Mesendoderm (in vitro differentiated cells): Measurements from ENCODE around the gene SRRM3.
"Not testable (repeated sequence)": the region's sequence is repeated elsewhere in the genome, so short reads cannot be mapped to it uniquely, and the experiment has no call there.

Experiments used
- DNase-seq: peaks from one replicate; pipeline ENCODE4 v3.0.0; 2013
- H2AK5ac ChIP-seq: 2 replicates; pipeline ENCODE4 v1.6.1; 2013; ENCODE audit warnings: low read length, inconsistent platforms
- H2BK120ac ChIP-seq: 2 replicates; pipeline ENCODE4 v1.6.1; 2013; ENCODE audit warnings: low read depth, mild to moderate bottlenecking, low read length, moderate library complexity, mixed read lengths
- H2BK15ac ChIP-seq: replicated peaks from 2 replicates; pipeline ENCODE4 v1.6.1; 2013; ENCODE audit warnings: low read depth, mild to moderate bottlenecking, moderate library complexity
- H2BK5ac ChIP-seq: 2 replicates; pipeline ENCODE4 v1.6.1; 2013; ENCODE audit warnings: low read length, inconsistent platforms
- H3K18ac ChIP-seq: 2 replicates; pipeline ENCODE4 v1.6.1; 2013; ENCODE audit warnings: mild to moderate bottlenecking, low read length, mixed read lengths
- H3K23ac ChIP-seq: one replicate; pipeline ENCODE4 v1.6.1; 2013; ENCODE audit warnings: low read length
- H3K27ac ChIP-seq: 2 replicates; pipeline ENCODE4 v1.5.1; 2013; ENCODE audit warnings: low read depth, mild to moderate bottlenecking, inconsistent platforms, low read length, moderate library complexity
- H3K27me3 ChIP-seq: 2 replicates; pipeline ENCODE4 v1.6.1; 2013; ENCODE audit warnings: low read length, control low read depth, mild to moderate bottlenecking, inconsistent platforms; ENCODE audit not compliant: insufficient read depth, poor library complexity
- H3K36me3 ChIP-seq: 2 replicates; pipeline ENCODE4 v1.6.1; 2013; ENCODE audit warnings: low read length, inconsistent platforms; ENCODE audit not compliant: control insufficient read depth, insufficient read depth
- H3K4ac ChIP-seq: one replicate; pipeline ENCODE4 v1.6.1; 2013; ENCODE audit warnings: low read depth, mild to moderate bottlenecking, low read length, moderate library complexity
- H3K4me1 ChIP-seq: 2 replicates; pipeline ENCODE4 v1.6.1; 2013; ENCODE audit warnings: low read depth, low read length, inconsistent platforms; ENCODE audit not compliant: control insufficient read depth
- H3K4me2 ChIP-seq: 2 replicates; pipeline ENCODE4 v1.6.1; 2013; ENCODE audit warnings: low read length
- H3K4me3 ChIP-seq: 2 replicates; pipeline ENCODE4 v1.5.1; 2013; ENCODE audit warnings: mild to moderate bottlenecking, low read length
- H3K56ac ChIP-seq: one replicate; pipeline ENCODE4 v1.6.1; 2013; ENCODE audit warnings: low read length
- H3K79me1 ChIP-seq: 2 replicates; pipeline ENCODE4 v1.6.1; 2013; ENCODE audit warnings: low read length, inconsistent platforms
- H3K79me2 ChIP-seq: 2 replicates; pipeline ENCODE4 v1.6.1; 2013; ENCODE audit warnings: mild to moderate bottlenecking, low read length; ENCODE audit not compliant: control insufficient read depth, insufficient read depth
- H3K9ac ChIP-seq: 2 replicates; pipeline ENCODE4 v1.6.1; 2013; ENCODE audit warnings: low read length, inconsistent platforms
- H4K5ac ChIP-seq: one replicate; pipeline ENCODE4 v1.6.1; 2013; ENCODE audit warnings: low read length
- H4K8ac ChIP-seq: one replicate; pipeline ENCODE4 v1.6.1; 2013; ENCODE audit warnings: low read depth, mild to moderate bottlenecking, control low read depth, low read length, moderate library complexity
- WGBS: extraction: QIAGEN DNeasy Blood & Tissue Kit; methylation state at CpG from one replicate; pipeline ENCODE4 v1.1.7; 2013; ENCODE audit warnings: low lambda C conversion rate, missing lambda C conversion rate; ENCODE audit not compliant: insufficient coverage; ENCODE audit errors: extremely low coverage; 5-methylcytosine and 5-hydroxymethylcytosine counted together

Gene SRRM3

GRCh38 chr7:76211216-76211615 is 9.5 kb downstream of the SRRM3 start:
- no CpG with 5 or more reads among the region's 11 CpGs for WGBS
- H3K79me2 ChIP-seq: no peaks in the 10 kb centered on the region
- no peak overlapping the region for H2BK5ac ChIP-seq
- H3K27me3 ChIP-seq: no peaks in the 10 kb centered on the region
- H3K4me1 ChIP-seq: no peaks in the 10 kb centered on the region
- no peaks in the 10 kb centered on the region for H3K36me3 ChIP-seq
- no peak overlapping the region for H3K4ac ChIP-seq
- no peak overlapping the region for H3K4me2 ChIP-seq
- H2BK15ac ChIP-seq: no peak overlapping the region
- no peaks in the 10 kb centered on the region for H3K79me1 ChIP-seq
- H3K4me3 ChIP-seq: no peak overlapping the region
- no peak overlapping the region for H3K56ac ChIP-seq
- H3K18ac ChIP-seq: no peak overlapping the region
- H3K27ac ChIP-seq: no peak overlapping the region
- DNase-seq: no peak
- no peak overlapping the region for H4K8ac ChIP-seq
- H2AK5ac ChIP-seq: no peak overlapping the region
- H2BK120ac ChIP-seq: no peak overlapping the region
- no peak overlapping the region for H3K9ac ChIP-seq
- no peak overlapping the region for H3K23ac ChIP-seq
- no peak overlapping the region for H4K5ac ChIP-seq

DNA sequence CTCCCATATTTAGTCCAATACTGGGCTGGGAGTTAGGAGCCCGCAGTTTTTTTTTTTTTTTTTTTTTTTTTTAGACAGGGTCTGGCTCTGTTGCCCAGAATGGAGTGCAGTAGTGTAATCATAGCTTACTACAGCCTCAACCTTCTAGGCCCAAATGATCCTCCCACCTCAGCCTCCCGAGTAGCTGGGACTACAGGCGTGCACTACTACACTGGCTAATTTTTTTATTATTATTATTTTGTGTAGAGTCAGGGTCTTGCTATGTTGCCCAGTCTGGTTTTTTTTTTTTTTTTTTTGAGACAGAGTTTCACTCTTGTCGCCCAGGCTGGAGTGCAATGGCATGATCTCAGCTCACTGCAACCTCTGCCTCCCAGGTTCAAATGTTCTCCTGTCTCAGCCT is 13.7 kb downstream of the SRRM3 start:
- not testable (repeated sequence) for H3K4ac ChIP-seq, H4K5ac ChIP-seq, H2BK5ac ChIP-seq, H3K4me2 ChIP-seq, H3K4me1 ChIP-seq, H3K27ac ChIP-seq, H3K4me3 ChIP-seq, H3K9ac ChIP-seq, H2AK5ac ChIP-seq, H3K23ac ChIP-seq, H2BK120ac ChIP-seq, H2BK15ac ChIP-seq, DNase-seq, H4K8ac ChIP-seq, H3K18ac ChIP-seq, H3K79me1 ChIP-seq, H3K79me2 ChIP-seq, H3K56ac ChIP-seq, H3K36me3 ChIP-seq, H3K27me3 ChIP-seq
- no CpG with 5 or more reads among the region's 4 CpGs for WGBS

- no peak overlapping the region for H3K23ac ChIP-seq
- no peaks in the 10 kb centered on the region for H3K79me1 ChIP-seq
- no peak overlapping the region for H3K18ac ChIP-seq
- no peak overlapping the region for H3K27ac ChIP-seq
- no peak overlapping the region for H3K9ac ChIP-seq
- H3K4me2 ChIP-seq: no peak overlapping the region
- H2AK5ac ChIP-seq: no peak overlapping the region
- no peak overlapping the region for H2BK5ac ChIP-seq
- H2BK120ac ChIP-seq: no peak overlapping the region
- H3K4me1 ChIP-seq: no peaks in the 10 kb centered on the region
- WGBS: no CpG with 5 or more reads among the region's 9 CpGs
- no peaks in the 10 kb centered on the region for H3K27me3 ChIP-seq
- H3K56ac ChIP-seq: no peak overlapping the region
- H3K4ac ChIP-seq: no peak overlapping the region
- H4K8ac ChIP-seq: no peak overlapping the region
- H3K36me3 ChIP-seq: no peaks in the 10 kb centered on the region
- no peaks in the 10 kb centered on the region for H3K79me2 ChIP-seq
- no peak overlapping the region for H3K4me3 ChIP-seq
- H4K5ac ChIP-seq: no peak overlapping the region
- no peak overlapping the region for H2BK15ac ChIP-seq
- no peak for DNase-seq
Measured at GRCh38 chr7:76216381-76217082, 14.8 kb downstream of the SRRM3 start.

DNA sequence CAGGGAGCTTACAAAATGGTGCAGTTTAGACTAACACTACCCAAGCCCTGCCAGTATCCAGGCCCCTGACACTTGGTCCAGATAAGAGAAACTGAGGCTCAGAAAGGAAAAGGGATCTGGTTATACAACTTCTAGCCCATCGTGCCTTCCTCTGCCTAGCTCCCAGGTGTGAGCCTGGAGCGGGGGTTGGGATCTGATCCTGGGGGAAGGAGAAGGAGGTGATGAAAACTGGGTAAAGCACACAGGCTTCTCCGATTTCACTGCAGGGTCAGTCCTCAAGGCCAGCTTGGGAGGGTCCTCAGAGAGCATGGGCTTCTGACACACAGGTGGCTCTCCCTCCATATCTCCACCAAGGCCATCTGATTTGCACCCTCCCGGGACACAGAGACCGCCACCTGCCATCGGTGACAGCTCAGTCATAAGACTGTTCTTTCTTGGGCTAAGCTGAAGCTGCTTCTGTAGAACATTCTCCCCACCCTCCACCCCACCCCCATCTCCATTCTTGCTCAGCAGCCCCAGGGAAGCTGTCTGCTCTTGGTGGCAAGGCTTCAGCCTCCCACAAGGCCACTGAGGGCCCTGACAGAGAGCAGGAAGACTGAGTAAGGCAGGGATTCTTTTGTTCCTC is 16.4 kb downstream of the SRRM3 start:
- Histone ChIP-seq H4K5ac (no peak overlapping the region), H3K27ac (no peak overlapping the region), H3K4ac (no peak overlapping the region), H2BK15ac (no peak overlapping the region), H3K4me2 (no peak overlapping the region), H3K79me1 (no peaks in the 10 kb centered on the region), H3K27me3 (no peaks in the 10 kb centered on the region), H3K56ac (no peak overlapping the region), H2BK5ac (no peak overlapping the region), H3K9ac (no peak overlapping the region), H2AK5ac (no peak overlapping the region), H3K79me2 (no peaks in the 10 kb centered on the region), H3K23ac (no peak overlapping the region), H2BK120ac (no peak overlapping the region), H4K8ac (no peak overlapping the region), H3K36me3 (no peaks in the 10 kb centered on the region), H3K18ac (no peak overlapping the region), H3K4me3 (no peak overlapping the region), H3K4me1 (no peaks in the 10 kb centered on the region)
- peak; percentile 37 for DNase-seq
- WGBS: no CpG with 5 or more reads among the region's 6 CpGs

DNA sequence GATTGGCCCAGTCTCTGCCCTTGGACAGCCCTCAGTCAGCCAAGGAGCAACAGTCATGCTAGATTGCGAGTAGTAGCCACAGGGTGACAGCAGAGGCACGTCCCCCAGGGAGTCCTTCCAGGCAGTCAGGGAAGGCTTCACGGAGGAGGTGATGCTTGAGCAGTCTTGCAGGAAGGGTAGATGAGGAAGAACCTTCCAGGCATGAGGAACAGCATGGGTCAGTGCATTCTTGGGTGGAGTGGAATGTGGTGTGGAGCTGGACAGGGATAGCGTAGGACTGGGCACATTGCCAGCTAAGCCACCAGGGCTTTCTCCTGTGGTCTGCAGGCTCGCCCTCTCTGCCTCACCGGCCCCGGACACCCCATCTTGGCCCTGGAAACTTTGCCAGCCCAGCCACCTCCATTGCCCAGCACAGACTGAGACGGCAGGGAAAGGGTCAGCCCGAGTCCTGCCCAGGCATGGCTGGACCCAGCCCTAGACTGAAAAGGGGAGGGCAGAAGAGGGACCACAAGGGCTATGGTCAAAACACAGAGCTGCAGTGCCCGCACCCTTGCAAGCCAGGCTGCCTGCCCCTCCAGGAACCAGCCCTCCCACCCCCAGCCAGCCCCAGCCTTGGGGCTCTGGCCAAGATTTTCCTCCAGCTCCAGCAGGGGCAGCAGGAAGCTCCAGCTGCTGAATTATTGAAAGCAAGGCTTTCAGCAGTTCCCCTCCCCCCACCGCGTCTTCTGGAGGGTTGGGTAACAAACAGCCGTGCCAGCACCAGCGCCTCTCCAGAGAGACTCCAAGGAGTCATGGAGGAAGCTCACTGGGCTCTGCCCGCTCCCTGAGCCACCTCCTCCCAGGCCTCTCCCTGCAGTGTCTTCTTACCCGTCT is 18.7 kb downstream of the SRRM3 start:
- H3K79me2 ChIP-seq: no peaks in the 10 kb centered on the region
- H2AK5ac ChIP-seq: no peak overlapping the region
- no peak overlapping the region for H4K5ac ChIP-seq
- no peaks in the 10 kb centered on the region for H3K27me3 ChIP-seq
- no peak overlapping the region for H4K8ac ChIP-seq
- no peak overlapping the region for H2BK15ac ChIP-seq
- no peak overlapping the region for H3K4me2 ChIP-seq
- no peak overlapping the region for H3K18ac ChIP-seq
- H2BK120ac ChIP-seq: no peak overlapping the region
- H3K4me3 ChIP-seq: no peak overlapping the region
- H3K36me3 ChIP-seq: no peaks in the 10 kb centered on the region
- no peak overlapping the region for H2BK5ac ChIP-seq
- H3K4me1 ChIP-seq: no peaks in the 10 kb centered on the region
- no peak overlapping the region for H3K27ac ChIP-seq
- peak; percentile 88 for DNase-seq
- H3K56ac ChIP-seq: peak overlapping the region; percentile 28
- H3K4ac ChIP-seq: no peak overlapping the region
- no peak overlapping the region for H3K23ac ChIP-seq
- H3K79me1 ChIP-seq: no peaks in the 10 kb centered on the region
- no peak overlapping the region for H3K9ac ChIP-seq
- WGBS: no CpG with 5 or more reads among the region's 16 CpGs
